Endothelial cell of umbilical vein (primary cell): ENCODE results near the gene AIMP1. TPM values are rescaled to one million over a fixed set of nuclear protein-coding genes. Genes with fewer than 3 reads are reported as not detected.

Experiments
- BruUV-seq: library from RNA; stranded (reverse); fragments of 400-500 nt; replicated peaks from 2 replicates; lab custom pipeline; 2021; lab: Mats Ljungman, UMichigan
- CTCF ChIA-PET: fragments of 300-600, 350-600 bp; sonication (Branson Sonifier 250); formaldehyde crosslinking; loops from one replicate; lab custom pipeline; 2021; ENCODE audit warnings: antibody characterized with exemption, inconsistent platforms; lab: Charles Lee
- POLR2A ChIA-PET: fragments of 300-600, 350-600 bp; sonication (Branson Sonifier 250); formaldehyde crosslinking; loops from one replicate; lab custom pipeline; 2021; ENCODE audit warnings: antibody characterized with exemption, inconsistent platforms; lab: Charles Lee
- DNase-seq: peaks from one replicate; pipeline ENCODE4 v3.0.0-alpha.2; 2011; ENCODE audit warnings: low read depth, low spot score
- FAIRE-seq: peaks from 2 replicates; lab custom pipeline; 2011; peaks lifted over from hg19 to GRCh38; lab: Jason Lieb, UNC
- H2AFZ ChIP-seq: 2 replicates; pipeline ENCODE4 v1.6.0; 2012; ENCODE audit warnings: low read depth, low read length, control low read depth, inconsistent platforms
- H3K27ac ChIP-seq: 2 replicates; pipeline ENCODE4 v1.5.1; 2011; ENCODE audit warnings: low read depth, mild to moderate bottlenecking, control low read depth, low read length, moderate library complexity; ENCODE audit not compliant: insufficient read depth
- H3K27me3 ChIP-seq, 2 experiments: 2 replicates each; pipeline versions ENCODE4 v1.6.0 to v1.6.1; 2011; ENCODE audit warnings: low read length in 2 of 2, mixed read lengths in 1 of 2; ENCODE audit not compliant: control insufficient read depth in 2 of 2, insufficient read depth in 2 of 2
- H3K36me3 ChIP-seq, 2 experiments: 2 replicates in 1 of 2; 3 replicates in 1 of 2; pipeline ENCODE4 v1.5.1; 2011; ENCODE audit warnings: low read length in 2 of 2, mild to moderate bottlenecking in 1 of 2, moderate library complexity in 1 of 2; ENCODE audit not compliant: control insufficient read depth in 2 of 2, insufficient read depth in 2 of 2; ENCODE audit errors: extremely low read depth in 1 of 2
- H3K4me1 ChIP-seq: 3 replicates; pipeline ENCODE4 v1.5.1; 2011; ENCODE audit warnings: mild to moderate bottlenecking, low read length; ENCODE audit not compliant: control insufficient read depth, insufficient read depth; ENCODE audit errors: extremely low read depth
- H3K4me2 ChIP-seq: 2 replicates; pipeline ENCODE4 v1.6.1; 2011; ENCODE audit warnings: low read length, control low read depth, mixed read lengths; ENCODE audit not compliant: insufficient read depth
- H3K4me3 ChIP-seq, 3 experiments: fragments of 200-600 bp in 1 of 3; sonication (generic), shearing (Covaris generic) in 1 of 3; replicated peaks in 1 of 3; 2 replicates each; pipeline ENCODE4 v1.5.1; 2011 to 2016; ENCODE audit warnings: control low read depth in 3 of 3, low read length in 3 of 3, mild to moderate bottlenecking in 2 of 3, inconsistent platforms in 1 of 3, low read depth in 1 of 3, moderate library complexity in 1 of 3; ENCODE audit not compliant: insufficient read depth in 1 of 3
- H3K79me2 ChIP-seq: 2 replicates; pipeline ENCODE4 v1.6.0; 2012; ENCODE audit warnings: low read length, inconsistent platforms; ENCODE audit not compliant: control insufficient read depth, insufficient read depth
- H3K9ac ChIP-seq: replicated peaks from 2 replicates; pipeline ENCODE3; 2011; ENCODE audit warnings: low read length, control low read depth; ENCODE audit not compliant: insufficient read depth; ENCODE audit errors: extremely low read depth
- H3K9me1 ChIP-seq: replicated peaks from 3 replicates; pipeline ENCODE4 v1.6.0; 2011; ENCODE audit warnings: mild to moderate bottlenecking, low read length; ENCODE audit not compliant: control insufficient read depth, insufficient read depth; ENCODE audit errors: extremely low read depth
- H3K9me3 ChIP-seq: replicated peaks from 2 replicates; pipeline ENCODE4 v1.5.1; 2012; ENCODE audit warnings: low read length, inconsistent platforms; ENCODE audit not compliant: control insufficient read depth, insufficient read depth
- H4K20me1 ChIP-seq: replicated peaks from 2 replicates; pipeline ENCODE3; 2011; ENCODE audit warnings: mild to moderate bottlenecking, low read length; ENCODE audit not compliant: control insufficient read depth, insufficient read depth; ENCODE audit errors: extremely low read depth
- CTCF ChIP-seq, 2 donors: IDR thresholded peaks; 1 replicate in 1 of 2; 2 replicates in 1 of 2; pipeline ENCODE4 v1.5.1; 2011; ENCODE audit warnings: low read length in 2 of 2, mild to moderate bottlenecking in 2 of 2, moderate library complexity in 2 of 2, control low read depth in 1 of 2, inconsistent platforms in 1 of 2, low read depth in 1 of 2; ENCODE audit not compliant: insufficient read depth in 1 of 2; ENCODE audit errors: extremely low read depth in 1 of 2
- EZH2 ChIP-seq: IDR thresholded peaks from 2 replicates; pipeline ENCODE4 v1.6.1; 2012; ENCODE audit warnings: borderline replicate concordance, low read depth, mild to moderate bottlenecking, moderate library complexity, low read length, inconsistent platforms; ENCODE audit not compliant: severe bottlenecking
- FOS ChIP-seq: IDR thresholded peaks from 2 replicates; pipeline ENCODE4 v1.6.1; 2011; ENCODE audit warnings: mild to moderate bottlenecking, low read length, moderate library complexity, borderline replicate concordance; ENCODE audit not compliant: insufficient read depth
- GATA2 ChIP-seq: IDR thresholded peaks from 2 replicates; pipeline ENCODE4 v1.7.0; 2011; ENCODE audit warnings: low read depth, mild to moderate bottlenecking, moderate library complexity, mixed read lengths, low read length; ENCODE audit not compliant: insufficient read length, insufficient read depth
- JUN ChIP-seq: IDR thresholded peaks from 2 replicates; pipeline ENCODE4 v1.6.1; 2011; ENCODE audit warnings: borderline replicate concordance, low read depth; ENCODE audit not compliant: insufficient read length, insufficient read depth
- MAX ChIP-seq: IDR thresholded peaks from 2 replicates; pipeline ENCODE4 v1.6.1; 2011; ENCODE audit not compliant: insufficient read depth, insufficient read length
- MYC ChIP-seq: IDR thresholded peaks from one replicate; pipeline ENCODE4 v1.6.1; 2011; ENCODE audit warnings: mild to moderate bottlenecking, low read depth, low read length
- POLR2A ChIP-seq: IDR thresholded peaks from 2 replicates; pipeline ENCODE4 v1.6.1; 2012; ENCODE audit warnings: low read depth, mild to moderate bottlenecking, control low read depth, low read length
- POLR2AphosphoS5 ChIP-seq: IDR thresholded peaks from 2 replicates; pipeline ENCODE4 v1.6.1; 2012; ENCODE audit warnings: low read depth, mild to moderate bottlenecking, control low read depth, low read length, moderate library complexity; ENCODE audit not compliant: insufficient read depth
- dilution Hi-C: fragments of 300-500 bp; cut with MboI; formaldehyde crosslinking; loops from one replicate; pipeline ENCODE4 v1.15.0; 2019; ENCODE audit warnings: low sequenced_read_pairs; ENCODE audit not compliant: extremely low pct_ligation_motif_present
- intact Hi-C: fragments of 100-400 bp; cut with micrococcal nuclease; formaldehyde crosslinking; loops from one replicate; pipeline ENCODE4 v1.10.0; 2022
- polyA plus RNA-seq, 4 experiments: library from polyadenylated mRNA; depleted of rRNA in 3 of 4; stranded (reverse) in 3 of 4; unstranded in 1 of 4; fragments of >200 nt; gene quantifications; 2 replicates each; pipeline versions ENCODE4 v1.2.1 to v1.2.3, GENCODE V29; 2011 to 2012; ENCODE audit warnings: missing spikeins in 1 of 4
- total RNA-seq: library from RNA; stranded (reverse); gene quantifications from 2 replicates; pipeline ENCODE4 v1.2.3, GENCODE V29; 2021

The AIMP1 gene
- total and polyA plus RNA-seq, 2 donors (not counting 3 experiments of a cell fraction or from before 2014, with no cell fraction given): 6.4 to 42.4 TPM

DNA sequence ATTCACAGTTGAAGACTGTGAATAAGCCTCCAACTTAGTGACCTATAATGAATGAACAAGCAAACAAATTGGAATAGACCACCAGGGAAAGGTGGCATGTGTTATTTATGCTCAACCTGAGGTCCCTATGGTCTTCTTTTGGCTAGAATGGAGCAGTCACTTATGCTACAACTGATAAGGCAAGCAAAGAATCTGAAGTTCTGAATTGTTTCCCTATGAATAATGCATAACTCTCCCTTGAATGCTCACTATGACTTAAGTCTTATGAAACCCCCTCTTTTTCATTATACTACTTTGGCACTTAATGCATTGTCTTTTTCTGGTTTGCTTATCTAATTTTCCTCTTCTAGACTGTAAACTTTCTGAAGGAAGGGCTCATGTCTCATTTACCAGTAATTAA, 49.7 kb downstream of the AIMP1 start:
- Histone ChIP-seq H2AFZ (no peak overlapping the region), H3K9me3 (no peaks in the 10 kb centered on the region), H3K79me2 (no peaks in the 10 kb centered on the region), H3K9me1 (no peaks in the 10 kb centered on the region), H3K4me1 (peaks cover 19% of the 10 kb centered on the region), H4K20me1 (no peaks in the 10 kb centered on the region), H3K4me2 (no peak overlapping the region), H3K36me3 (no peaks in the 10 kb centered on the region), H3K27me3 (peaks cover 0 to 2% of the 10 kb centered on the region in 2 experiments), H3K9ac (no peak overlapping the region), H3K27ac (peak overlapping the region; percentile 41), H3K4me3 (no peak overlapping the region)
- dilution Hi-C loops: no loop called here
- no peak for DNase-seq
- FAIRE-seq: no peak
- no TSS peak for BruUV-seq
- POLR2A ChIA-PET: no interaction called here
- intact Hi-C loops: loop anchor here (5.0 kb wide), 1 partner anchor 326 kb away; no protein-coding TSS in a partner anchor
- no peak for TF ChIP-seq POLR2AphosphoS5
- no peak for TF ChIP-seq POLR2A
- TF ChIP-seq MYC: no peak
- no peak for TF ChIP-seq GATA2
- TF ChIP-seq FOS: no peak
- TF ChIP-seq JUN: no peak
- CTCF ChIA-PET: interaction anchor here (0.8 to 3.3 kb wide), 16 partner anchors 12 to 532 kb away, joined by 3 to 37 read pairs (median 4); no protein-coding TSS in a partner anchor

- dilution Hi-C loops: no loop called here
Observed at GRCh38 chr4:106367072-106367471, 50.7 kb downstream of the AIMP1 start.

More at GRCh38 chr4:106367072-106367471, 50.7 kb downstream of the AIMP1 start:
- no peak overlapping the region for H3K27ac ChIP-seq
- FAIRE-seq: no peak
- POLR2A ChIA-PET: no interaction called here
- intact Hi-C loops: loop anchor here (5.0 kb wide), 1 partner anchor 325 kb away; no protein-coding TSS in a partner anchor
- no peaks in the 10 kb centered on the region for H3K9me1 ChIP-seq
- BruUV-seq: no TSS peak
- no peak overlapping the region for H2AFZ ChIP-seq
- no peak overlapping the region for H3K9ac ChIP-seq
- peaks cover 0 to 2% of the 10 kb centered on the region in 2 experiments for H3K27me3 ChIP-seq
- H3K9me3 ChIP-seq: no peaks in the 10 kb centered on the region
- DNase-seq: no peak
- H3K4me2 ChIP-seq: no peak overlapping the region
- H3K79me2 ChIP-seq: no peaks in the 10 kb centered on the region
- TF ChIP-seq MYC: no peak
- no peak for TF ChIP-seq JUN
- TF ChIP-seq POLR2AphosphoS5: no peak
- no peak for TF ChIP-seq MAX
- TF ChIP-seq POLR2A: no peak
- TF ChIP-seq FOS: no peak
- no peak for TF ChIP-seq CTCF (IDR thresholded peaks at IDR 0.05; ENCODE audit: extremely low read depth in 1 of 2, insufficient read depth in 1 of 2, low read depth in 1 of 2, low read length in 2 of 2)
- TF ChIP-seq EZH2: no peak
- TF ChIP-seq GATA2: no peak
- CTCF ChIA-PET: interaction anchor here (1.0 kb wide), 1 partner anchor 452 kb away, joined by 3 read pairs; no protein-coding TSS in a partner anchor
- H3K36me3 ChIP-seq: no peaks in the 10 kb centered on the region
- H4K20me1 ChIP-seq: no peaks in the 10 kb centered on the region
- peaks cover 19% of the 10 kb centered on the region for H3K4me1 ChIP-seq
- no peak overlapping the region for H3K4me3 ChIP-seq
